Endothelial cell (in vitro differentiated cells): ENCODE measurements around the gene THEMIS. TPM values are rescaled to one million over a fixed set of nuclear protein-coding genes. Genes with fewer than 3 reads are reported as not detected.
"Not testable (repeated sequence)": the region's sequence is repeated elsewhere in the genome, so short reads cannot be mapped to it uniquely, and the experiment has no call there.

Source experiments
- DNase-seq: peaks from one replicate; pipeline ENCODE4 v3.0.0; 2021; ENCODE audit warnings: low spot score
- H3K27ac Mint-ChIP-seq: one replicate; pipeline ENCODE4 v1.8.0; 2021; ENCODE audit warnings: mixed read lengths, inconsistent platforms; ENCODE audit not compliant: unreplicated experiment
- H3K27me3 Mint-ChIP-seq: one replicate; pipeline ENCODE4 v1.8.0; 2021; ENCODE audit warnings: mild to moderate bottlenecking, moderate library complexity, mixed read lengths, inconsistent platforms; ENCODE audit not compliant: unreplicated experiment
- H3K36me3 Mint-ChIP-seq: one replicate; pipeline ENCODE4 v1.8.0; 2021; ENCODE audit warnings: mild to moderate bottlenecking, low read depth, mixed read lengths, inconsistent platforms; ENCODE audit not compliant: unreplicated experiment
- H3K4me1 Mint-ChIP-seq: one replicate; pipeline ENCODE4 v1.8.0; 2021; ENCODE audit warnings: mild to moderate bottlenecking, mixed read lengths, inconsistent platforms; ENCODE audit not compliant: unreplicated experiment
- H3K4me3 Mint-ChIP-seq: one replicate; pipeline ENCODE4 v1.8.0; 2021; ENCODE audit warnings: mild to moderate bottlenecking, mixed read lengths, inconsistent platforms; ENCODE audit not compliant: unreplicated experiment
- H3K9me3 Mint-ChIP-seq: one replicate; pipeline ENCODE4 v1.8.0; 2021; ENCODE audit warnings: mixed read lengths, inconsistent platforms; ENCODE audit not compliant: unreplicated experiment
- CTCF ChIP-seq: fragments of 200-600 bp; sonication (generic); IDR thresholded peaks from one replicate; pipeline ENCODE4 v1.5.0; 2021; ENCODE audit warnings: antibody characterized with exemption; ENCODE audit not compliant: unreplicated experiment
- total RNA-seq: library from RNA; stranded (reverse); fragmentation: NEBNext Ultra II Directional; extraction: Animal tissue kit (Norgen Biotek cat#: 25700); gene quantifications from one replicate; pipeline ENCODE4 v1.2.1, GENCODE V29; 2021; ENCODE audit not compliant: unreplicated experiment

THEMIS gene
- total RNA-seq, 1 donor from 2014 or later, result not detected

DNA sequence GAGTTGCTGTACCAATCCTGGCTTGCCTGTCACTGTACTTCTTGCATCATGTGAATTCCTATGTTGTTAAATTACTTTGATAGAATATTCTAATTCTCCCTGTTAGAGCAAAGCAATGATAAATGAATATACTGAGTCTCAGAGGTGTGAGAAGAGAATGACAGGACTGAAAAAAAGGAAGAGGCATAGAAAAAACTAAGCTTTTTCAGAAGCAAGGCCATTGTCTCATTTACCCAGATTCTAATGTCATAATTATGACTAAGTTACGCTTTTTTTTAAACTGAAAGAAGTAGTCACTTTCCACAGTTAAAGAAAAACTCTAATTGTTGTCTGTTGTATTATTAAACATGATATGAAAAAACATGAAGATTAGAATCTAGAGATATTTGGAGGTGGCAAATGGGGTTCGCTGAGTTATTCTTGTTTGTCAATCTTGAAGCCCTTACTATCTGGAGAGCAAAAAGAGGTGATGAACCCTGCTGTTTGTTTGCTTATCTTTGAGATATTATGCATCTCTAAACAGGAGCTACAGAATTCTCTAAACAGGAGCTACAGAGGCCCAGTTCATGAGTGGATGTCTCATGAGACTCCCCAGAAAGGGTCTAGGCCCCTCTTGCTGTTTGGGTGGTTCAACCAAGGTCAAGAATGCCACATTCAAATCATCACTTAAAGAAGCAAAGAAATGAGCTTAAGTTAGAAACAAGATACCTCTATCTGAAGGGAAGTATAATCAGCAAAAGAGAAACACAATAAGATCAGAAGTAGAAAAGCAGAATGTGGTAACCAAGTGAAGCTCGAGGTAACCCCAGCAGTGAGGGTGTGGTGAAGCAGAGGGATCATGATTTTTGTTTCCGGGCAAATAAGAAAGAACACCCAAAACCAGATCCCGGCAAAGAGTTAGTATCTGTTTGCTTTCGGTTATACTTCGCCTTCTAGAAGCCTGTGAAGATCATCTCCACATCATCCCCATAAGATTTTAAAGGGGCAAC, 33.3 kb upstream of the THEMIS start:
- peaks cover 5% of the 10 kb centered on the region for H3K4me1 Mint-ChIP-seq
- TF ChIP-seq CTCF, result no peak
- H3K27ac Mint-ChIP-seq, result no peak overlapping the region
- peaks cover 3% of the 10 kb centered on the region for H3K36me3 Mint-ChIP-seq
- no peak overlapping the region for H3K4me3 Mint-ChIP-seq
- no peaks in the 10 kb centered on the region for H3K9me3 Mint-ChIP-seq
- no peaks in the 10 kb centered on the region for H3K27me3 Mint-ChIP-seq
- DNase-seq, result no peak

- no peak for DNase-seq
- no peaks in the 10 kb centered on the region for H3K4me1 Mint-ChIP-seq
- no peak overlapping the region for H3K27ac Mint-ChIP-seq
- TF ChIP-seq CTCF, result no peak
- H3K9me3 Mint-ChIP-seq, result no peaks in the 10 kb centered on the region
- no peaks in the 10 kb centered on the region for H3K27me3 Mint-ChIP-seq
- H3K36me3 Mint-ChIP-seq, result peaks cover 9% of the 10 kb centered on the region
- H3K4me3 Mint-ChIP-seq, result no peak overlapping the region
Observed at GRCh38 chr6:127933137-127933536, 32.3 kb upstream of the THEMIS start.

GRCh38 chr6:127932708-127933107, 31.9 kb upstream of the THEMIS start:
- no peak for TF ChIP-seq CTCF
- Mint-ChIP-seq H3K4me3 (no peak overlapping the region), H3K9me3 (no peaks in the 10 kb centered on the region), H3K27ac (no peak overlapping the region), H3K4me1 (no peaks in the 10 kb centered on the region), H3K27me3 (no peaks in the 10 kb centered on the region), H3K36me3 (peaks cover 9% of the 10 kb centered on the region)
- DNase-seq, result no peak

GRCh38 chr6:127926441-127926840, 25.6 kb upstream of the THEMIS start:
- not testable (repeated sequence) for H3K27ac Mint-ChIP-seq, H3K9me3 Mint-ChIP-seq, H3K27me3 Mint-ChIP-seq, H3K36me3 Mint-ChIP-seq, DNase-seq, H3K4me1 Mint-ChIP-seq, H3K4me3 Mint-ChIP-seq

DNA sequence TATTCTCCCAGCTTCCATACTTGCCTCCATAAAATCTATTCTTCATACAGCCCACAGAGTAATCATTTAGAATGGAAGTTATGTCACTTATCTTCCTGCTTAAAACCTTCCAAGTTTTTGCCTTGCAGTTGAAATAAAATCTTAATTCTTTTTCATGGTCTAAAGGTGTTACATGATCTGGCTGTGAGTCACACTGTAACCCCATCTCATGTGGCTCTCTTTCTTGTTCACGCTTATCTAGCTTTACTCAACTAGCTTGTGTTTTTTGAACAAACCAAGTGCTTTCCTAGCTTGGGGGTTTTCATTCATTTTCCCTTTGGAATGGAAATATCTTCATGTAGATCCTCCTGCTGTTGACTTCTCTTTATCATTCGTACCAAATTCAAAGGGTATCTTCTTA, 23.6 kb upstream of the THEMIS start:
- no peak for TF ChIP-seq CTCF
- H3K27ac Mint-ChIP-seq, result no peak overlapping the region
- peaks cover 5% of the 10 kb centered on the region for H3K36me3 Mint-ChIP-seq
- no peak for DNase-seq
- H3K4me3 Mint-ChIP-seq, result no peak overlapping the region
- H3K27me3 Mint-ChIP-seq, result peaks cover 3% of the 10 kb centered on the region
- H3K9me3 Mint-ChIP-seq, result no peaks in the 10 kb centered on the region
- no peaks in the 10 kb centered on the region for H3K4me1 Mint-ChIP-seq
